ENCODE results near the gene TUT7. TPM values are rescaled to one million over a fixed set of nuclear protein-coding genes. Genes with fewer than 3 reads are reported as not detected.
"Not testable (repeated sequence)": the region's sequence is repeated elsewhere in the genome, so short reads cannot be mapped to it uniquely, and the experiment has no call there.

The TUT7 gene
- total RNA-seq (2014; rRNA removed): 38.1 and 47.4 TPM in 2 replicates
- polyA plus RNA-seq (2012): 7.6 TPM

- peak; percentile 96 for DNase-seq (ENCODE audit: low read depth)
Observed at GRCh38 chr9:86354011-86354817, at the start of gene TUT7. Gene TUT7, minus strand, starts transcription at chr9:86354410. Its CDS starts 1,211 bp downstream, at chr9:86353199.

DNA sequence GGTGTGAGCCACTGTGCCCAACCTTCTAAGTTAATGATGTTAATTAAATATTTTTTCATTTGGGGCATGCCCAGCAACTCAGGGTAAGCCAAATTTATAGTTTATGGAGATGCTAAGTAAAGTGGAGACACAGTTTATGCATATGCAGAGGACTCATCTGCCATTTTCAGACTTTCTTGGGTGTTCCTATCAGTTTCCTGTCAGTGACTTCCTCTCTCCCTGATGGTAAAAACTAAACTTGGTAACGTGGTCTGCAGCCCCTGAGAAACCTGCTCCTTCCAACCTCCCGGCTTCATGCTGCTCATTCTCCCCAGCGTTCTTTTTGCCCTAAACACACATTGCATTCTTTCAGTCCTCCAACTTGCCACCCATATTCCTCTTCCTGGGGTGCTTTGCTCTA, 48.4 kb upstream of the TUT7 start:
- DNase-seq (ENCODE audit: low read depth): no peak

GRCh38 chr9:86396412-86396811, 42.2 kb upstream of the TUT7 start:
- no peak for DNase-seq (ENCODE audit: low read depth)

GRCh38 chr9:86390184-86390583, 36.0 kb upstream of the TUT7 start:
- not testable (repeated sequence) for DNase-seq (ENCODE audit: low read depth)

DNA sequence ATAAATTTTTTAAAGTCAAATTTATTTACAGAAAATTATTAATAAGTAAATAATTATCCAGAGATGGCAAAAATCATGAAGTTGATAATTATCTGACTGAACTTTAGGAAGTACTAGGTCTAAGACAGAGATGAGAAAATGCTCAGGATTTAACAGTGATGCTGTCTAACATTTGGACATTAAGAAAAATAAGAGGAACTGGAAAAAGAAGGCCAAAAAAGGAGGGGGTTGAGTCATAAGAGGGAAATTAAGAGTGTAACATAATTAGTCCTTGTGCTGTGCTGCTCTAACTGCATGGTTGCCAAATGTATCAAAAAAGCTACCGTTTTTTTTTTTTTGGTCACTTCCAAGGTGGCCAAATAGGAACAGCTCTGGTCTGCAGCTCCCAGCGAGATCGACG, 35.4 kb upstream of the TUT7 start:
- DNase-seq (ENCODE audit: low read depth): no peak

GRCh38 chr9:86387376-86387775, 33.2 kb upstream of the TUT7 start:
- no peak for DNase-seq (ENCODE audit: low read depth)

- DNase-seq (ENCODE audit: low read depth): not testable (repeated sequence)
Observed at GRCh38 chr9:86383000-86383399, 28.8 kb upstream of the TUT7 start.

- DNase-seq (ENCODE audit: low read depth): no peak
Observed at GRCh38 chr9:86376016-86376415, 21.8 kb upstream of the TUT7 start.

- no peak for DNase-seq (ENCODE audit: low read depth)
Observed at GRCh38 chr9:86369810-86370209, 15.6 kb upstream of the TUT7 start.

DNA sequence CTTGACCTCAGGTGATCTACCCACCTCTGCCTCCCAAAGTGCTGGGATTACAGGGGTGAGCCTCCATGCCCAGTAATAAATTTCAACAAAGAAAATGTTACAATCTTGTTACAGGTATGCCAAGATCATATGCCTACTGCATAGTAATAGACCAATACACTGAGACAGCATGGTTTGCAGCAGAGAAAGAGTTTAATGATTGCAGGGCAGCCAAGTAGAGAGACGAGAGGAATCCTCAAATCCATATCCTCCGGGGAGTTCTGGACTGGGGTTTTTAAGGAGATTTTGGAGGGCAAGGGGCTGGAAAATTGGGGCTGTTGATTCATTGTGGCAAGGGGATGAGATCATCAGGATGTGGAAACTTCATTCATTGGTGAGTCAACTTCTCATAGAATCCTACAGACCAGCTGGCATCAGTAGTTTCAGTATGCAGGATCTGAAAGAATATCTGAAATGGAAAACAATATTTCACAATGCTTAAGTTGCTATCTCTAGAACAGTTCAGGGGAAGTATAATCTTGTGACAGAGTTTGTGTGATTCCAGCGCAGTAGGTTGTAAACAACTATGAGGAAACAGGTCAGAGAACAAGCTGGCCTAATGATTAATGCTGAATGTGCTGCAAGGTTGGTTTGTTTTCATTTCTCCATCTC, 14.8 kb upstream of the TUT7 start:
- DNase-seq (ENCODE audit: low read depth): peak; percentile 97

- no peak for DNase-seq (ENCODE audit: low read depth)
Observed at GRCh38 chr9:86361176-86361575, 7.0 kb upstream of the TUT7 start.

DNA sequence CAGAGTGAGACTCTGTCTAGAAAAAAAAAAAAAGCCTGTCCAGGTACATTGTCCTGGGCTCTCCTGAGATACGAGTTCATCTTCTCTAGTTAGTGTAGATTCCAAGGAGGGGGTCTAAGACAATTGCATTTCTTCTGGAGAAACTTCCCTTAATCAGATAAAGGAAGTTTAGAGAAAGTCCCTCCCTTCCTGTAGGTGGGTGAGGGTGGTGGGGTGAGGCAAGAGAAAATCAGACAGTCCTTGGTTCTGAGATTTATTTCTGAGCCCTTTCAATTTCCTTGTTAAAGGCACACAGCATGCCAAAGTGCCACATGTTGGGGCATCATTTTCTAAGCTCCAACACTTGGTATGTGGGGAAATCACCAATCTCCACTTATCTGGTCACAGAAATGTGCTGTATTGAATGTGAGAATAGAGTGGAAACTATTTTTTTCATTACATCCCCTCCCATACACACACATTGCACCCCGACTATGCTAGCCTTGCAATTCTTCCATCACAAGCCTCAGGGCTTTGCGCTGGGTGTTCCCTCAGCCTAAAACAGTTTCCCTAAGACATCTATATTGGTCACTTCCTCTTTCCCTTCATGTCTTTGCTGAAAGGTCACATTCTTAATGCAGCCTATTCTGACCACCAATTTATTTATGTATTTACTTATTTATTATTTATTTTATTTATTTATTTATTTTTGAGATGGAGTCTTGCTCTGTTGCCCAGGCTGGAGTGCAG, 5.1 kb upstream of the TUT7 start:
- DNase-seq (ENCODE audit: low read depth): no peak

DNA sequence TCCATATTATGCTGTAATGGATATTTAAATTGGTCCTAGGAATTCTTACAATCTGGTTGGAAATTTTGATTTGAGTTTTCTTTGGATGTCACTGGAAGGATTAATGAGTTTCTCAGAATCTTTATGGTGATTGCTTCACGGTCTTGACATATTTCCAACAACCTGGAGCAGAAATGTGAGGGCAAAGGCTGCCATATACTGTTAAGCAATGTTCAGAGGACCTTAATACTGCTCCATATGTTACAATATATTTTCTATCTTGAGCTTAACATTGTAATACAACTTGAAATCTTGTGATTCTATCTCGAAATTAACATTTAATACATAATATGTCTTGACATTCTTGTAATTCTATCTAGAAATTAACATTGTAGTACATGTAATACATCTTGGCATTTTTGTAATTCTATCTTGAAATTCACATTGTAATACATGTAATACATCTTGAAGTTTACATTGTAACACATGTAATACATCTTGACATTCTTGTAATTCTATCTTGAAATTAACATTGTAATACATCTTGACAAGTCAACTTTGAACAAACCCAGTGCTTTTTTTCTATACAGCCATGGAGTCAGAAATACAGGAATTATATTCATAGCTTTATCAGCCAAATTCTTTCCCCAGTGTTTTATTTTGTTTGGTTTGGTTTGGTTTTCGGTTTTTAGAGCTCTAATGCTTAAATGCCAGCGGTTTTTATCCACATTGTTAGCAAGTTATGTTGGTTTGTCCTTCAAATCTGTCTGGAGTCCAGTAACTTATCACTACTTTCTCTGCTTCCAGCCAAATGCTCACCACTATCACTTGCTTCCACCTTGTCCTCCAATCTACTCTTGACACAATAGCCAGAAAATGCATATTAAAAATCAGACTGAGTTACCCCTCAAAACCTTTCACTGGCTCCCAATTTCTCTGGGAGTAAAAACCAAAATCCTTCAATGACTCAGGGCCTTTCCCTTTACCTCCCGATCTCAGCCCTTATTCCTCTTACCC, 3.0 kb upstream of the TUT7 start:
- DNase-seq (ENCODE audit: low read depth): no peak

- DNase-seq (ENCODE audit: low read depth): no peak
Observed at GRCh38 chr9:86355814-86356213, 1.6 kb upstream of the TUT7 start.

- peak; percentile 41 for DNase-seq (ENCODE audit: low read depth)
Observed at GRCh38 chr9:86354818-86355309, 654 bp upstream of the TUT7 start.

- DNase-seq (ENCODE audit: low read depth): no peak
Observed at GRCh38 chr9:86353655-86354010, 577 bp downstream of the TUT7 start.

- DNase-seq (ENCODE audit: low read depth): no peak
Observed at GRCh38 chr9:86352440-86353077, 1.7 kb downstream of the TUT7 start.

DNA sequence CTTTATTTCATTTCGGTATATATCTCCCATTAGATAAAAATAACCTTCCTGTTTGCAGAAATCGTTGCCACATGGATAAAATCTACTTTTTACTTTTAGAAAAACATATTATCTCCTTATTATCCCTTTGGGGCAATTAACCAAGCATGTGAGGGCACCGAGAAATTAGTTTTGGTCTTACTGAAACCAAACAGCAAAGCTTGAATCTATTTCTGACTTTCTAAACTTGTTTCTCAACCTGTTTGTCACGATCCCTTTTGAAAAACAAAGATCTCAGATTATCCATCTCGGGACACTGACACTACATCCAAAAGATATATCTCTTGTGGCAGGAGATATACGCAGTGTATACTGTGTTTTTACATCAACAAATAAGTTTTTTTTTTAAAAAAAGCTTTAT, 2.3 kb downstream of the TUT7 start:
- DNase-seq (ENCODE audit: low read depth): no peak

GRCh38 chr9:86350006-86350760, 4.0 kb downstream of the TUT7 start:
- DNase-seq (ENCODE audit: low read depth): no peak

DNA sequence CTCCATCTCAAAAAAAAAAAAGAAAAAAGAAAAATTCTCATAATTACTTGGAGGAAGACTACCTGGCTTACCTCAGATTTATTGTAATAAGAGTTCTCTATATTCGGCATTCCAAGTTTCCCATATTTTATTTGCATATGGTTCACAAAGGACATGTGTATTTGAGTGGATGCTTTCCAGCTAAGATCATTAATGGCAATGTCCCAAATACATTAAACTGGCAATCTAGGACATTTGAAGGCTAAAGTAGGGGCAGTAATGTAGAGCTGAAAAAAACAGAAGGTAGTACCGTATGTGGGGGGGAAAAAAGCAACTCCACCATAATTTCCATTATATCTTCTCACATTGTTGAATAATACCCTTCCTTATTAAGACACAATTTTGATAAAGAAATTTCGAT, 4.9 kb downstream of the TUT7 start:
- DNase-seq (ENCODE audit: low read depth): no peak
